KG1 (cell line): Measurements from ENCODE around the gene TEX13A.

Experiments
- DNase-seq: peaks from one replicate; lab custom pipeline; 2025; lab: John Stamatoyannopoulos, UW

The TEX13A gene

DNA sequence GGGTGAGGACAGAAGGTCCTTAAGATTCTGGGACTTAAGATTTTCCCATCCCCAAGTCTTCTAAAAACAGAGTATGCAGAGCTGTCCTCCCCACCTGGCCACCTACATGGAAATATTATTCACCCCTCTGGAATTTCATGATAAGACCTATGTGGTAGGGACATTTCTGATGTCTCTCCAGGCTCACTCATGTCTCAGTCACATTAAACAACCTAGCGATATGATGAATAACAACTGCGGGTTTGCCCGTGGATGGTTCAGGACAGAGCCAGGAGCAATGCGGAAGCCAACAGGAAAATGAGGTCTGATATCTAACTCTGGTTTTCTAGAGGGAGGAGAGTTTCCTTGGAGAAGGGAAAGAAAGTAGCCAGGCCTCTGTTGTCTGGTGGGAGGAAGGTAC lies 47.4 kb downstream of the TEX13A start:
- no peak for DNase-seq
